ENCODE results near the gene GLP1R. TPM values are rescaled to one million over a fixed set of nuclear protein-coding genes. Genes with fewer than 3 reads are reported as not detected.

GLP1R gene
- polyA plus RNA-seq, 1 donor (not counting 4 experiments of a cell fraction or from before 2014, with no cell fraction given): not detected

- Histone ChIP-seq H3K9me3 (ENCODE audit: control insufficient read depth, low read depth, low read length) (no peaks in the 10 kb centered on the region), H3K9ac (ENCODE audit: control insufficient read depth, extremely low read depth, insufficient read depth, low read length) (no peak overlapping the region), H3K9me1 (ENCODE audit: control insufficient read depth, extremely low read depth, insufficient read depth, low read length) (no peaks in the 10 kb centered on the region), H3K4me2 (ENCODE audit: control insufficient read depth, extremely low read depth, insufficient read depth, low read depth, low read length) (no peak overlapping the region), H4K20me1 (ENCODE audit: control insufficient read depth, extremely low read depth, insufficient read depth, low read length) (no peaks in the 10 kb centered on the region), H3K27ac (ENCODE audit: control insufficient read depth, insufficient read depth, low read length) (no peak overlapping the region), H3K27me3 (ENCODE audit: control insufficient read depth, extremely low read depth, insufficient read depth, low read length) (no peaks in the 10 kb centered on the region), H3K36me3 (ENCODE audit: control insufficient read depth in 2 of 2, extremely low read depth in 1 of 2, insufficient read depth in 2 of 2, low read length in 2 of 2) (no peaks in the 10 kb centered on the region), H3K4me1 (ENCODE audit: control insufficient read depth, extremely low read depth, insufficient read depth, low read length) (no peaks in the 10 kb centered on the region), H2AFZ (ENCODE audit: control insufficient read depth, low read length) (no peak overlapping the region), H3K79me2 (ENCODE audit: control insufficient read depth, insufficient read depth, low read length) (no peaks in the 10 kb centered on the region), H3K4me3 (ENCODE audit: control insufficient read depth in 2 of 3, extremely low read depth in 1 of 3, insufficient read depth in 2 of 3, low read depth in 1 of 3, low read length in 3 of 3) (no peak overlapping the region)
- TF ChIP-seq EZH2 (IDR thresholded peaks at IDR 0.05; ENCODE audit: low read length): no peak
- no peak for TF ChIP-seq CTCF (optimal IDR thresholded peaks at IDR 0.05 in 1 of 3, IDR thresholded peaks at IDR 0.05 in 1 of 3, conservative IDR thresholded peaks at IDR 0.05 in 1 of 3; ENCODE audit: extremely low read depth in 1 of 3, insufficient read depth in 2 of 3, low read length in 3 of 3)
- dilution Hi-C loops (cut with MboI; ENCODE audit: extremely low pct_ligation_motif_present, low sequenced_read_pairs): no loop called here
- no peak for FAIRE-seq
- no peak for DNase-seq (ENCODE audit: low read depth, low spot score)
Observed at GRCh38 chr6:39100358-39100757, 51.8 kb downstream of the GLP1R start.

- no peaks in the 10 kb centered on the region for H3K4me1 ChIP-seq (ENCODE audit: control insufficient read depth, extremely low read depth, insufficient read depth, low read length)
- no peak for TF ChIP-seq CTCF (optimal IDR thresholded peaks at IDR 0.05 in 1 of 3, IDR thresholded peaks at IDR 0.05 in 1 of 3, conservative IDR thresholded peaks at IDR 0.05 in 1 of 3; ENCODE audit: extremely low read depth in 1 of 3, insufficient read depth in 2 of 3, low read length in 3 of 3)
- TF ChIP-seq EZH2 (IDR thresholded peaks at IDR 0.05; ENCODE audit: low read length): no peak
- no peak overlapping the region for H3K9ac ChIP-seq (ENCODE audit: control insufficient read depth, extremely low read depth, insufficient read depth, low read length)
- FAIRE-seq (no peak), DNase-seq (ENCODE audit: low read depth, low spot score) (no peak)
- H3K27me3 ChIP-seq (ENCODE audit: control insufficient read depth, extremely low read depth, insufficient read depth, low read length): no peaks in the 10 kb centered on the region
- no peaks in the 10 kb centered on the region for H3K9me1 ChIP-seq (ENCODE audit: control insufficient read depth, extremely low read depth, insufficient read depth, low read length)
- H3K4me2 ChIP-seq (ENCODE audit: control insufficient read depth, extremely low read depth, insufficient read depth, low read depth, low read length): no peak overlapping the region
- no peaks in the 10 kb centered on the region for H3K9me3 ChIP-seq (ENCODE audit: control insufficient read depth, low read depth, low read length)
- no peak overlapping the region for H2AFZ ChIP-seq (ENCODE audit: control insufficient read depth, low read length)
- H3K27ac ChIP-seq (ENCODE audit: control insufficient read depth, insufficient read depth, low read length): no peak overlapping the region
- no peak overlapping the region for H3K4me3 ChIP-seq (ENCODE audit: control insufficient read depth in 2 of 3, extremely low read depth in 1 of 3, insufficient read depth in 2 of 3, low read depth in 1 of 3, low read length in 3 of 3)
- H3K36me3 ChIP-seq (ENCODE audit: control insufficient read depth in 2 of 2, extremely low read depth in 1 of 2, insufficient read depth in 2 of 2, low read length in 2 of 2): no peaks in the 10 kb centered on the region
- dilution Hi-C loops (cut with MboI; ENCODE audit: extremely low pct_ligation_motif_present, low sequenced_read_pairs): no loop called here
- no peaks in the 10 kb centered on the region for H3K79me2 ChIP-seq (ENCODE audit: control insufficient read depth, insufficient read depth, low read length)
- H4K20me1 ChIP-seq (ENCODE audit: control insufficient read depth, extremely low read depth, insufficient read depth, low read length): no peaks in the 10 kb centered on the region
Observed at GRCh38 chr6:39102071-39102820, 53.7 kb downstream of the GLP1R start.

All from keratinocyte (primary cell).